WI38 (cell line): Measurements from ENCODE around the gene GH2.

ENCODE experiments used
- H3K4me3 ChIP-seq: 2 replicates; pipeline ENCODE4 v1.5.1; 2011; ENCODE audit warnings: low read depth, mild to moderate bottlenecking, control low read depth, low read length
- CTCF ChIP-seq: IDR thresholded peaks from 2 replicates; pipeline ENCODE4 v1.5.1; 2012; ENCODE audit warnings: low read depth, mild to moderate bottlenecking, control low read depth, low read length

The GH2 gene

GRCh38 chr17:63834431-63835166 lies 47.1 kb downstream of the GH2 start:
- TF ChIP-seq CTCF, result peak; percentile 55
- H3K4me3 ChIP-seq, result no peak overlapping the region

GRCh38 chr17:63833741-63834373 lies 47.9 kb downstream of the GH2 start:
- no peak for TF ChIP-seq CTCF
- H3K4me3 ChIP-seq, result no peak overlapping the region

- H3K4me3 ChIP-seq, result no peak overlapping the region
- no peak for TF ChIP-seq CTCF
Observed at GRCh38 chr17:63833026-63833740, 48.6 kb downstream of the GH2 start.

GRCh38 chr17:63832455-63832854 lies 49.3 kb downstream of the GH2 start:
- no peak overlapping the region for H3K4me3 ChIP-seq
- TF ChIP-seq CTCF, result no peak

GRCh38 chr17:63832014-63832413 lies 49.7 kb downstream of the GH2 start:
- H3K4me3 ChIP-seq, result no peak overlapping the region
- TF ChIP-seq CTCF, result no peak

- no peak overlapping the region for H3K4me3 ChIP-seq
- no peak for TF ChIP-seq CTCF
Observed at GRCh38 chr17:63831505-63831904, 50.2 kb downstream of the GH2 start.

GRCh38 chr17:63830904-63831491 lies 50.7 kb downstream of the GH2 start:
- no peak overlapping the region for H3K4me3 ChIP-seq
- TF ChIP-seq CTCF, result no peak
